HG02938 (cell line): Measurements from ENCODE around the gene AURKA.
A peak's percentile ranks its signal among the peaks of the same experiment; 100 is the strongest.

Experiments
- ATAC-seq: cut with Tn5 transposase; IDR thresholded peaks from one replicate; pipeline ENCODE4 v1.9.1; 2021; ENCODE audit warnings: mild to moderate bottlenecking, moderate library complexity; ENCODE audit not compliant: unreplicated experiment

Gene AURKA

DNA sequence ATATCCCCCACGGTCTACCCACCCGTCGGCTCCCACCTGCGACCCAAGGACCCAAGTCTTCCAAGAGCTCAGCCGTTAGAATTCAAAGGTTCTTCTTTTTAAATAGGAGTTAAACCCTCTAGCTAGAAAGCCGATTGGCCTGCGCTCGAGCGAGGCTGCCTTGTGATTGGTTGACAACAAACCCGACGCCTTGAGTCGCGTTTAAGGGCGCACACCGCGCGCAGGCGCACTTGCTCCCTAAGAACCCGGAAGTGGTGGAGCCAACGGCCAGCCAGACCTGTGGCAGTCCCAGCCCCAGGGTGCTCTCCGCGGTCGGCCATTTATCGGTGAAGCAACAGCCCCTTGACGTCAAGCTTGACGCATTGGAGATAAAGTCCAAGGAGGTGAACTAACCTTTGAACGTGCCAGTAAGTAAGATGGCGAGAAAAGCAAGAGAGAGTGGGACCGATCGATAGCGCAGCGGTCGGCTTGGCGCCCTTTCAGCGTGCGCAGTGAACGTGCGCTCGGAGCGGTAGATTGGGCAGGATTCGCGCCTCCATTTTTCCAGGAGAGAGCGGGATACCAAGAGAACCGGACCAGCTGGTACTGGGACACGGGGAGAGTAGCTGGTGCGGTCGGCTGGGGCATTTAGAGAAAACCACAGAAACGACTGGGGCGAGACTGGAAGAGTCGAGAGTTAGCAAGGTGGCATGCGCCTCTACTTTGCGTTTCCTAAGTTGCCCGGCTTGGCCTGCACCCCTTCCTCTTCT, at the start of gene AURKA, which contains the start of gene CSTF1:
Gene AURKA, minus strand, starts transcription at position 84 of the 749 bp plus-strand sequence. CDS start 4,018 bp downstream, outside the sequence.
Gene CSTF1, plus strand, starts transcription at position 514 of the 749 bp plus-strand sequence. CDS start 2,908 bp downstream, outside the sequence.
- peak; percentile 91 for ATAC-seq

- no peak for ATAC-seq
Observed at GRCh38 chr20:56440346-56441007, 48.5 kb upstream of the AURKA start.

- ATAC-seq: no peak
Observed at GRCh38 chr20:56439771-56440291, 47.8 kb upstream of the AURKA start.

DNA sequence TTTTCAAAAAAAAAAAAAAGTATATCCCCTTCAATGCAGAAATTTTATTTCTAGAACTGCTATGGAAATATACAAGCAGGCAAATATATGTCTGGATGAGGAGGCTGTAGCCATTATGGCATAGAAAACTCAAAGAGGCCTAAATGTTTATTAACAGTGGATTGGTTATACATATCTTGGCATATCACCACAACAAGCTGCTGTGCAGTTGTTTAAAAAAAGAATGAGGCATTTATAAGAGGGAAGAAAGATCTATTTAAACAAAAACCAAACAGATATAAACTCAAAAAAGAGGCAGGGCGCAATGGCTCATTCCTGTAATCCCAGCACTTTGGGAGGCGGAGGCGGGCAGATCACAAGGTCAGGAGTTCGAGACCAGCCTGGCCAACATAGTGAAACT, 46.3 kb upstream of the AURKA start:
- no peak for ATAC-seq

- ATAC-seq: no peak
Observed at GRCh38 chr20:56437196-56437960, 45.4 kb upstream of the AURKA start.

GRCh38 chr20:56433880-56434255, 41.9 kb upstream of the AURKA start:
- ATAC-seq: no peak

- no peak for ATAC-seq
Observed at GRCh38 chr20:56433221-56433879, 41.3 kb upstream of the AURKA start.

DNA sequence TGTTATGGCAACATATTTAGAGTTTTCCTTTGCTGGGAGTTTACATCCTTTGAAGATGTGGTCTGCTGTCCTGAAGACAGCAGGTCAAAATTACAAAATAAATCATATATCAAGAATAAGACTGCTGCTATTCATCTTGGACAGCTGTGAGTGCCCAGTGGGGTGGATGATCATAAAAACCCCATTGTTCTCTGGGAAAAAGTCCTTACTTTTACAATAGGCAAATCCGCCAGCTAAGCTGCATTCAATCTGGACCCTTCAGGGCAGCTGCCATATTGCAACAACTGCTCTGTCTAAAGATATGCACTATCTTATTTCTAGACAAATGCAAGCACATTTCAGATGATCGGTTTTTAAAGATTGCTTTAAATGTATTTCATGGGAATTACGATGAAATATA, 39.5 kb upstream of the AURKA start:
- no peak for ATAC-seq

GRCh38 chr20:56430957-56431356, 38.9 kb upstream of the AURKA start:
- no peak for ATAC-seq

DNA sequence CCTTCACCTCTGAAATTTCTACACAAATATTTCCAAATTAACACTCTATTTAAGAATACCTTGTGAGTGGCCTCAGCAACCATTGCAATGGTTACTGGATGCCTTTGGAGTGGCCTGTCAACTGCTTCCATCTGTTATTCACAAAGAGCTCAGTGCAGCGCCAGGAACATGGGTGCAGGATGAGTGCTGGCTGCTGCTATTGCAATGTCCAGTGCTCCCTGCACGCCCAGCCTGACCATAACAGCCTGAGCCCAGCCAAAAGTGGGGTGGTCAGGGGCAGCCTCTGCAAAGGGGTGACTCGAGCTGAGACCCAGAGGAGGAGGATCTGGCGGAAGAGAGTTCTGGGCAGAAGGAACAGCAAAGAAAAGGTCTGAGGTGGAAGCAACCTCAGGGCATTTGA, 38.4 kb upstream of the AURKA start:
- ATAC-seq: no peak

- ATAC-seq: no peak
Observed at GRCh38 chr20:56429941-56430340, 37.9 kb upstream of the AURKA start.

DNA sequence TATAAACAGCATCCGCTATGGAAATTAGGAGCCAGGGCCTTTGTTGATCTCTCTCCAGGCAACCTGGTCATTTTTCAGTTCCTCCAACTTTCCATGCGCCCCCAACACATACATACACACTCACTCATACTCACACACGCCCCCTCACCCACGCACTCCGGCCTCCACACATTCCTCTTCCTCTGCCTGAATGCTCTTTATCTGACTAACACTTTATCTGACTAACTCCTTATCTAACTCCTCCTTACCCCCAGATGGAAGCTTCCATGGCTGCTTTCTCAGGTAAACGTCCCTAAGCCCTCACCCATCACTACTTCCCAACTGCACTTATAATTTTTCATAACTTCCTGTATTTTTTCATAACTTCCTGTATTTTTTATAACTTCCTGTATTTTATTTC, 37.5 kb upstream of the AURKA start:
- no peak for ATAC-seq

DNA sequence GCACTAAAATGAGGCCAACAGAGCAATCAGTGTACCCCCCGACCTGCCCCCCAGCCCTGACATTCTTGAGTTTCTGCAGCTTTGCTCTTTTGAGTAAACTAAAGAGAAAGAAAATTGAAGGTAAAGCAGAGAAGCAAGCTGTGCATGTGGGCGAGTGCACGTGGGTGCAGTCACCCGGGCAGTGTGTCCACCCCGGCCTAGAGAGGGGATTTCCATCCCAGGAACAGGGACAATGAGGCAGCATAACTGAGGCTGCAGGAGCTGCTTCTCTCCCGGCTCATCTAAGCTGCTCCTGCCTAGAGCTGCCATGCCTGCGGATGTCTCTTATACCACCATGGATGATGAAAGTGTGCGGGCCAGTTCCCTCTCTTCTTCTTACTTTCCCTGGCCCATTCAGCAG, 36.9 kb upstream of the AURKA start:
- ATAC-seq: no peak

GRCh38 chr20:56428410-56428809, 36.4 kb upstream of the AURKA start:
- no peak for ATAC-seq

DNA sequence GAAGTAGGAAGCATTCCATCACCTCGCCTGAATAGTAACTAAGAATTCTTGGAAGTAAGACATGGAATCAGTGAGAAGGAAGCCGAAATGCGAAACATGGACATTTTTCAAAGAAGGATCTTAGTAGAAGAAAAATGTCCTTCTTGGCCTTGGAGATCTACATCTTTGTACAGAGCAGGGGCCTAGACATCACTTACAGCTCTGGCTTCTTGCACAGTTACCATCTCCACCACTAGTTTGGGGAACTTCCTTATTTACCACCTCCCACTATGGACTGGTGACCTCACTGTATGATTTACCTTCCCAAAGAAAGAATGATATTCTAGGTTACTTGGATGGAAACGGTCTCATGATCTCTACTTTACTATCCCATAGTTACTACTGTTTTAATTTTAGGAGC, 35.8 kb upstream of the AURKA start:
- ATAC-seq: no peak

DNA sequence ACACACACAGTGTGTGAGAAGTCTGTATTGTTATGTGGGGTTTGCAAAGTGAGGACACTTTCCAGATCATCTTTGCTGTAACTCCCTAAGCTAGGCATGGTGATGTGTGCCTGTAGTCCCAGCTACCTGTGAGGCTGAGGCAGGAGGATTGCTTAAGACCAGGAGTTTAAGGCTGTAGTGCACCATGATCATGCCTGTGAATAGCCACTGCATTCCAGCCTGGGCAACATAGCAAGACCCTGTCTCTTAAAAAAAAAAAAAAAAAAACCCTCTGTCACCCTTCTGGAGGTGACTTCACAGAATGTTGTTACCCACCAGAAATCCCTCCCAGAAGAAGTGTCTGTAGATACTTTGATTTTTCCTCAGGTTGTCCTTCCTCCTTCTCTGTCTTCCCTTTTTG, 34.9 kb upstream of the AURKA start:
- ATAC-seq: no peak

DNA sequence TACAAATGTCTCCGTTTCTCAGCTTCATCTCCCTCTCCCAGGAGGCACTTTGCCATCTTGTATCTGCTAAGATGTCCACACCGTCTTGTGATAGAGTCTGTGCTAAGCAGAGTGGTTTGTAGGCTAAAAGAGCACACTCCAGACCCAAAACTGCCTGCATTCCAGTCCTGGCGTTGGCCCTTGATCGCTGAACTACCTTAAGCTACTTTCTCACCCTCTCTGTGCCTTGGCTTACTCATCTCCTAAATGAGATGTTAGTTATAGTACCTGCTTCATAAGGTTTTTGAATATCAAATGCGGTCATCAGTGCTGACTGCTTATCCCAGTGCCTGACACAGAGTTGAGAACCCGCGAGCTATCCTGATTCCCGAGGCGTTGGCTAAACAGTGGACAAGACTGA, 34.0 kb upstream of the AURKA start:
- ATAC-seq: no peak

GRCh38 chr20:56424931-56425330, 32.9 kb upstream of the AURKA start:
- no peak for ATAC-seq

GRCh38 chr20:56423886-56424285, 31.9 kb upstream of the AURKA start:
- no peak for ATAC-seq

GRCh38 chr20:56423211-56423610, 31.2 kb upstream of the AURKA start:
- ATAC-seq: no peak

GRCh38 chr20:56422824-56423189, 30.8 kb upstream of the AURKA start:
- no peak for ATAC-seq
